ENCODE data around the gene PLPPR2.
"Not testable (repeated sequence)": the region's sequence is repeated elsewhere in the genome, so short reads cannot be mapped to it uniquely, and the experiment has no call there.

The PLPPR2 gene

GRCh38 chr19:11374433-11375142 is 19.4 kb downstream of the PLPPR2 start, which contains the start of gene SWSAP1:
SWSAP1 (plus strand) TSS chr19:11374666; CDS start chr19:11374681, 15 bp downstream.
- Histone ChIP-seq H3K4me3 (ENCODE audit: low read depth, low read length) (peak within 1 kb of the TSS; percentile 84), H3K27me3 (ENCODE audit: control insufficient read depth, insufficient read depth, low read length) (no peaks in the 10 kb centered on the region), H3K4me1 (ENCODE audit: control insufficient read depth, insufficient read depth, low read length) (peaks cover 8% of the 10 kb centered on the region), H3K9ac (ENCODE audit: low read depth, low read length) (peak within 1 kb of the TSS; percentile 94), H3K27ac (ENCODE audit: low read depth, low read length) (peak within 1 kb of the TSS; percentile 97), H3K9me3 (ENCODE audit: control insufficient read depth, insufficient read depth, low read length) (no peaks in the 10 kb centered on the region), H3K36me3 (ENCODE audit: control insufficient read depth, insufficient read depth, low read length) (peaks cover 13% of the 10 kb centered on the region)

- no peaks in the 10 kb centered on the region for H3K9me3 ChIP-seq (ENCODE audit: control insufficient read depth, insufficient read depth, low read length)
- no peaks in the 10 kb centered on the region for H3K27me3 ChIP-seq (ENCODE audit: control insufficient read depth, insufficient read depth, low read length)
- peaks cover 8% of the 10 kb centered on the region for H3K4me1 ChIP-seq (ENCODE audit: control insufficient read depth, insufficient read depth, low read length)
- peak overlapping the region; percentile 79 for H3K27ac ChIP-seq (ENCODE audit: low read depth, low read length)
- no peak overlapping the region for H3K9ac ChIP-seq (ENCODE audit: low read depth, low read length)
- H3K4me3 ChIP-seq (ENCODE audit: low read depth, low read length), result peak overlapping the region; percentile 84
- peaks cover 13% of the 10 kb centered on the region for H3K36me3 ChIP-seq (ENCODE audit: control insufficient read depth, insufficient read depth, low read length)
Measured at GRCh38 chr19:11375143-11375948, 20.1 kb downstream of the PLPPR2 start.

GRCh38 chr19:11377237-11377636 is 22.0 kb downstream of the PLPPR2 start:
- Histone ChIP-seq H3K27ac (ENCODE audit: low read depth, low read length) (no peak overlapping the region), H3K9me3 (ENCODE audit: control insufficient read depth, insufficient read depth, low read length) (no peaks in the 10 kb centered on the region), H3K4me3 (ENCODE audit: low read depth, low read length) (no peak overlapping the region), H3K27me3 (ENCODE audit: control insufficient read depth, insufficient read depth, low read length) (no peaks in the 10 kb centered on the region), H3K4me1 (ENCODE audit: control insufficient read depth, insufficient read depth, low read length) (peaks cover 8% of the 10 kb centered on the region), H3K9ac (ENCODE audit: low read depth, low read length) (no peak overlapping the region), H3K36me3 (ENCODE audit: control insufficient read depth, insufficient read depth, low read length) (peaks cover 13% of the 10 kb centered on the region)

- no peak overlapping the region for H3K27ac ChIP-seq (ENCODE audit: low read depth, low read length)
- no peaks in the 10 kb centered on the region for H3K27me3 ChIP-seq (ENCODE audit: control insufficient read depth, insufficient read depth, low read length)
- H3K36me3 ChIP-seq (ENCODE audit: control insufficient read depth, insufficient read depth, low read length), result peaks cover 13% of the 10 kb centered on the region
- no peaks in the 10 kb centered on the region for H3K9me3 ChIP-seq (ENCODE audit: control insufficient read depth, insufficient read depth, low read length)
- H3K4me3 ChIP-seq (ENCODE audit: low read depth, low read length), result no peak overlapping the region
- peaks cover 8% of the 10 kb centered on the region for H3K4me1 ChIP-seq (ENCODE audit: control insufficient read depth, insufficient read depth, low read length)
- no peak overlapping the region for H3K9ac ChIP-seq (ENCODE audit: low read depth, low read length)
Measured at GRCh38 chr19:11377756-11378155, 22.5 kb downstream of the PLPPR2 start.

DNA sequence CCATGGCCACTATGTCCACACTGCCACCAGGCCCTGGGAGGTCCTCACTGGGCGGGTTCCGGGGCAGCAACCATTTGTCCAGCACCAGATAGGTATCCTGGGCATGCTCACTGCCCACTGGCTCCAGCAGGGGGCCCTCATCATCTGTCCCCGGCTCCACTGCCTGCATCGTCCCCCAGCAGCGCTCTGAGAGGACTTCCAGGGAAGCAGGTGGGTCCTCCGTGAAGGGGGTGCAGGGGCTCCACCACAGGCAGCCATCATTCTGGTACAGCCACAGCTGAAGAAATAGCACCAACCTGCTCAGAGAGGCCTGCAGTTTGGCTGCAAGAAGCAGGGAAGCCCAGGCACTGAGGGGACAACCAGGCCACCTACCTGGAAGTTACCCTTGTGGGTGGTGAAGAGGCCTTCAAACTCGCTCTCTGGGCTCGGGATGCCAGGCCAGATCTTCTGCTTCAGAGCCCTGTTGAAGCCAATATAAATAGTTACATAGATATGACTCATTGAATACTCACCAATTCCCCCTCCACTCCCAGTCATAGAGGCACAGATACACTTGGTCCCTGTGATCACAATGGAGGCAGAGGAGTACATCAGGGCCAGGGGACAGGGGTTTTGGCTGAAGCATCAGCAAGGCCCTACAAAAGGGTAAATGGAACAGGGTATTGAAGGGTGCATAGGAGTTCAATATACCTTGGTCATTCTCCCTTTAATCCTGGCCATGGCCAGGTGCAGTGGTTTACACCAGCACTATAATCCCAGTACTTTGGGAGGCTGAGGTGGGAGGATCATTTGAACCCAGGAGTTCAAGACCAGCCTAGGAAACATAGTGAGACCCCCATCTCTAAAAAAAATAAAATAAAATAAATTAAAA is 23.3 kb downstream of the PLPPR2 start:
- Histone ChIP-seq H3K36me3 (ENCODE audit: control insufficient read depth, insufficient read depth, low read length) (peaks cover 13% of the 10 kb centered on the region), H3K27ac (ENCODE audit: low read depth, low read length) (no peak overlapping the region), H3K27me3 (ENCODE audit: control insufficient read depth, insufficient read depth, low read length) (no peaks in the 10 kb centered on the region), H3K9ac (ENCODE audit: low read depth, low read length) (no peak overlapping the region), H3K4me1 (ENCODE audit: control insufficient read depth, insufficient read depth, low read length) (peaks cover 8% of the 10 kb centered on the region), H3K9me3 (ENCODE audit: control insufficient read depth, insufficient read depth, low read length) (no peaks in the 10 kb centered on the region), H3K4me3 (ENCODE audit: low read depth, low read length) (no peak overlapping the region)

- not testable (repeated sequence) for H3K4me3 ChIP-seq (ENCODE audit: low read depth, low read length); H3K27ac ChIP-seq (ENCODE audit: low read depth, low read length); H3K9ac ChIP-seq (ENCODE audit: low read depth, low read length); H3K27me3 ChIP-seq (ENCODE audit: control insufficient read depth, insufficient read depth, low read length); H3K9me3 ChIP-seq (ENCODE audit: control insufficient read depth, insufficient read depth, low read length); H3K4me1 ChIP-seq (ENCODE audit: control insufficient read depth, insufficient read depth, low read length)
- H3K36me3 ChIP-seq (ENCODE audit: control insufficient read depth, insufficient read depth, low read length), result peaks cover 13% of the 10 kb centered on the region
Measured at GRCh38 chr19:11379269-11379845, 24.1 kb downstream of the PLPPR2 start.

GRCh38 chr19:11379857-11380350 is 24.7 kb downstream of the PLPPR2 start:
- no peak overlapping the region for H3K9ac ChIP-seq (ENCODE audit: low read depth, low read length)

DNA sequence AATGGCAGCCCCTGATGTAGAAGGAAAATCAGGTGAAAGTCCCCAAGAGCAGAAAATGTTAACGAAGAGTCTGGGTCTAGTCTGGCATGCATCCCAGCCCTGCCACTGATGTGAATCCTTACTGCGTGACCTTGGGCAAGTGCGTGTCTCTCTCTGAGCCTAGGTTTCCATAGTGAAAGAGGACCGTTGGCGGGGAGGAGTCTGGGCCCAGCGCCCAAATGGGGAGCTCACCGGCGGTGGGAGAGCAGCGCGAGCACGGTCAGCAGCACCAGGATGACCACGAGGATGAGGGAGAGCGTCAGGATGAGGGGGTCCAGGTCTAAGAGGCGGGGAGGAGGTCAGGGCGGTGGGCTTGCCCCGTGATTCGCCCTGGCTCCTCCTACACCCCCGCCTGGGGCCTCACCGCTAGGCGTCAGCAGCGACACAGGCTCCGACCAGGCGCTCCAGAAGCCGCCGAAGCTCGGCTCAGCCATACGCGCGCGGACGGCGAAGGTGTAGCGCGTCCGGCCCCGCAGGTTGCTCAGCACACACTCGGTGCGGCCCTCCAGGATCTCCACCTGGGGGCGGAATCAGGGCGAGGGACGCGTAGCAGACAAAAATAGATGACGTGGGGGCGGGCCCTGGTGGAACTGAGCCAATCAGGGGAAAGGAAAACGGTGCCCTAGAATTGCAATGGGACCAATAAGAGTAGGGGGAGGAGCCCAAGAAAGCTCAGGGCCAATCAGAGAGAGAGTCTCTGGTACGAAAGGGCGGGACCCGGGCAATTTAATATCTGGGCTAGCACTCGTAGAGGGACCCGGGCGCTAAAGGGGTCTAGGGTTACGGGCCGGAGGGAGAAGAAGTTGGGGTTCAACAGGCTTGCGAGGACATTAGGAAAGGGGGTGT is 25.7 kb downstream of the PLPPR2 start:
- no peaks in the 10 kb centered on the region for H3K27me3 ChIP-seq (ENCODE audit: control insufficient read depth, insufficient read depth, low read length)
- no peaks in the 10 kb centered on the region for H3K9me3 ChIP-seq (ENCODE audit: control insufficient read depth, insufficient read depth, low read length)
- peaks cover 13% of the 10 kb centered on the region for H3K36me3 ChIP-seq (ENCODE audit: control insufficient read depth, insufficient read depth, low read length)
- H3K4me3 ChIP-seq (ENCODE audit: low read depth, low read length), result peak overlapping the region; percentile 80
- peak overlapping the region; percentile 52; the same call in 1 of the 2 replicates for H3K9ac ChIP-seq (ENCODE audit: low read depth, low read length)
- no peaks in the 10 kb centered on the region; the same call in 1 of the 2 replicates for H3K4me1 ChIP-seq (ENCODE audit: control insufficient read depth, insufficient read depth, low read length)
- H3K27ac ChIP-seq (ENCODE audit: low read depth, low read length), result peak overlapping the region; percentile 84

More at GRCh38 chr19:11379857-11380350, 24.7 kb downstream of the PLPPR2 start:
- no peaks in the 10 kb centered on the region for H3K9me3 ChIP-seq (ENCODE audit: control insufficient read depth, insufficient read depth, low read length)
- peak overlapping the region; percentile 80; the same call in 1 of the 2 replicates for H3K4me3 ChIP-seq (ENCODE audit: low read depth, low read length)
- H3K27me3 ChIP-seq (ENCODE audit: control insufficient read depth, insufficient read depth, low read length), result no peaks in the 10 kb centered on the region
- H3K36me3 ChIP-seq (ENCODE audit: control insufficient read depth, insufficient read depth, low read length), result peaks cover 13% of the 10 kb centered on the region
- no peak overlapping the region for H3K27ac ChIP-seq (ENCODE audit: low read depth, low read length)
- peaks cover 3% of the 10 kb centered on the region for H3K4me1 ChIP-seq (ENCODE audit: control insufficient read depth, insufficient read depth, low read length)

DNA sequence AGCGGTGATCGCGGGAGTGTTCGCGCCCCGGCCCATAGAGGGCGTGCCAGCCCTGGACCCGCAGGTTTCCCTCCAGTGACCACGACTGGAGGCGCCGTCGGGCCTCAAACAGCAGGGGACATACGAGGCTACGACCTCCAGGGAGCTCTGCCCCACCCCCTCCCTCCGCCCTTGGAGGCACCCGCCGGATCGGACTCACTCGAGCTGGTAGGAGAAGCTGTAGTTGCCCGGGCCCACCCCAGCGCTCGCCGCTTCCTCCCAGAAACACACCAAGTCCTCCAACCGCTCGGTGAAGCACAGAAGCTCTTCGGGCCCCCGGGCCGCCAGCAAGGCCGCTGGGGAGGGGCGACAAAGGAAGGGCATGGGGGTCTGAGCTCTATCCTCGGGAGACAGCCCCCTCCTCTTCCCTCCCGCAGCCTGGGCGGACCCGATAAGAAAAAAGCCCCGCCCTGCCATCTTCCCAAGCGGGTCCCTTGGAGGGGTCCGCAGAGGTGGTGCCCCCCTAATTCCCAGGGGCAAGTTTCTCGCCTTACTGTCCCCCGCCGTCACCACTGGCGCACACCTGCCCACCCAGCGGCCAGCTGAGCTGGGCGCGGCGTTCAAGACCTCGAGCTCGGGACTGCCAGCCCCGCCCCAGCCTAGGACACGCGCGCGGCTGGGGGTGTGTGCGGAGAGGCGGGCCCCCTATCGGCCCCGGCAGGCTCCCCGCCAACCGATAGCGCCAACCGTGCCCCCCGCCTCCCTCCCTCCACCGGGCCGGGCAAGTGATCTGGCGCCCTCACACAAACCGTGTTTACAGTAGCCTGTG is 27.9 kb downstream of the PLPPR2 start:
- peak overlapping the region; percentile 17; the same call in 1 of the 2 replicates for H3K9ac ChIP-seq (ENCODE audit: low read depth, low read length)
- H3K27ac ChIP-seq (ENCODE audit: low read depth, low read length), result no peak overlapping the region

More for the DNA sequence above, 27.9 kb downstream of the PLPPR2 start:
- Histone ChIP-seq H3K36me3 (ENCODE audit: control insufficient read depth, insufficient read depth, low read length) (0 out of 2 replicates have a peak, but pooled peaks cover under 1% of the 10 kb centered on the region), H3K4me3 (ENCODE audit: low read depth, low read length) (peak overlapping the region; percentile 70), H3K4me1 (ENCODE audit: control insufficient read depth, insufficient read depth, low read length) (no peaks in the 10 kb centered on the region; the same call in 1 of the 2 replicates), H3K9me3 (ENCODE audit: control insufficient read depth, insufficient read depth, low read length) (no peaks in the 10 kb centered on the region), H3K27me3 (ENCODE audit: control insufficient read depth, insufficient read depth, low read length) (no peaks in the 10 kb centered on the region)

Data from HUES48 (cell line).